ENCODE measurements around the gene IFI30.

DNA sequence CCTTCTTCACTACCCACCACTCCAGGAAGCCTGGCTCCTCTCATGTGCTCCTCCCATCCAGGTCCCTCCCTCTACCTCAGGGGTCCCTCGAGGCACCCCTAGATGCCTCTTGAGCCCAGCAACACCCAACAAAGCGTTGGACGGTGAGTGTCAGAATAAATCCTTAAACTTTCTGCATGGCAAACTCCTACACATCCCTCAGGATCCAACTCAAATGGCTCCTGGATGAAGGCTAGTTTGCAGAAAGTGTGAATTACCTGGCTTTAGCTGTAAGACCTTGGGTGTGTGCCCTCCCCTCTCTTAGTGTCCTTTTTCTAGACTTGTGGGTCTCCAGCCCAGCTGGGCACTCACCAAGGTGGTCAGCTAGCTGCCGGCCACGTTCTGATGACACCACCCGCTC lies 24.8 kb downstream of the IFI30 start:
- TF ChIP-seq SUZ12 (IDR thresholded peaks at IDR 0.05; ENCODE audit: extremely low read depth, insufficient read depth, insufficient read length) (no peak), YY1 (IDR thresholded peaks at IDR 0.05; ENCODE audit: insufficient read depth, insufficient read length) (no peak)

Data from NT2/D1 (cell line).